Endothelial cell of umbilical vein (primary cell): ENCODE measurements around the gene TSPEAR. TPM values are rescaled to one million over a fixed set of nuclear protein-coding genes. Genes with fewer than 3 reads are reported as not detected.

Experiments used
- BruUV-seq: library from RNA; stranded (reverse); fragments of 400-500 nt; replicated peaks from 2 replicates; lab custom pipeline; 2021; lab: Mats Ljungman, UMichigan
- CTCF ChIA-PET: fragments of 300-600, 350-600 bp; sonication (Branson Sonifier 250); formaldehyde crosslinking; loops from one replicate; lab custom pipeline; 2021; ENCODE audit warnings: antibody characterized with exemption, inconsistent platforms; lab: Charles Lee
- POLR2A ChIA-PET: fragments of 300-600, 350-600 bp; sonication (Branson Sonifier 250); formaldehyde crosslinking; loops from one replicate; lab custom pipeline; 2021; ENCODE audit warnings: antibody characterized with exemption, inconsistent platforms; lab: Charles Lee
- DNase-seq: peaks from one replicate; pipeline ENCODE4 v3.0.0-alpha.2; 2011; ENCODE audit warnings: low read depth, low spot score
- FAIRE-seq: peaks from 2 replicates; lab custom pipeline; 2011; peaks lifted over from hg19 to GRCh38; lab: Jason Lieb, UNC
- H2AFZ ChIP-seq: 2 replicates; pipeline ENCODE4 v1.6.0; 2012; ENCODE audit warnings: low read depth, low read length, control low read depth, inconsistent platforms
- H3K27ac ChIP-seq: 2 replicates; pipeline ENCODE4 v1.5.1; 2011; ENCODE audit warnings: low read depth, mild to moderate bottlenecking, control low read depth, low read length, moderate library complexity; ENCODE audit not compliant: insufficient read depth
- H3K27me3 ChIP-seq, 2 experiments: 2 replicates each; pipeline versions ENCODE4 v1.6.0 to v1.6.1; 2011; ENCODE audit warnings: low read length in 2 of 2, mixed read lengths in 1 of 2; ENCODE audit not compliant: control insufficient read depth in 2 of 2, insufficient read depth in 2 of 2
- H3K36me3 ChIP-seq, 2 experiments: 2 replicates in 1 of 2; 3 replicates in 1 of 2; pipeline ENCODE4 v1.5.1; 2011; ENCODE audit warnings: low read length in 2 of 2, mild to moderate bottlenecking in 1 of 2, moderate library complexity in 1 of 2; ENCODE audit not compliant: control insufficient read depth in 2 of 2, insufficient read depth in 2 of 2; ENCODE audit errors: extremely low read depth in 1 of 2
- H3K4me1 ChIP-seq: 3 replicates; pipeline ENCODE4 v1.5.1; 2011; ENCODE audit warnings: mild to moderate bottlenecking, low read length; ENCODE audit not compliant: control insufficient read depth, insufficient read depth; ENCODE audit errors: extremely low read depth
- H3K4me2 ChIP-seq: 2 replicates; pipeline ENCODE4 v1.6.1; 2011; ENCODE audit warnings: low read length, control low read depth, mixed read lengths; ENCODE audit not compliant: insufficient read depth
- H3K4me3 ChIP-seq, 3 experiments: fragments of 200-600 bp in 1 of 3; sonication (generic), shearing (Covaris generic) in 1 of 3; replicated peaks in 1 of 3; 2 replicates each; pipeline ENCODE4 v1.5.1; 2011 to 2016; ENCODE audit warnings: control low read depth in 3 of 3, low read length in 3 of 3, mild to moderate bottlenecking in 2 of 3, inconsistent platforms in 1 of 3, low read depth in 1 of 3, moderate library complexity in 1 of 3; ENCODE audit not compliant: insufficient read depth in 1 of 3
- H3K79me2 ChIP-seq: 2 replicates; pipeline ENCODE4 v1.6.0; 2012; ENCODE audit warnings: low read length, inconsistent platforms; ENCODE audit not compliant: control insufficient read depth, insufficient read depth
- H3K9ac ChIP-seq: replicated peaks from 2 replicates; pipeline ENCODE3; 2011; ENCODE audit warnings: low read length, control low read depth; ENCODE audit not compliant: insufficient read depth; ENCODE audit errors: extremely low read depth
- H3K9me1 ChIP-seq: replicated peaks from 3 replicates; pipeline ENCODE4 v1.6.0; 2011; ENCODE audit warnings: mild to moderate bottlenecking, low read length; ENCODE audit not compliant: control insufficient read depth, insufficient read depth; ENCODE audit errors: extremely low read depth
- H3K9me3 ChIP-seq: replicated peaks from 2 replicates; pipeline ENCODE4 v1.5.1; 2012; ENCODE audit warnings: low read length, inconsistent platforms; ENCODE audit not compliant: control insufficient read depth, insufficient read depth
- H4K20me1 ChIP-seq: replicated peaks from 2 replicates; pipeline ENCODE3; 2011; ENCODE audit warnings: mild to moderate bottlenecking, low read length; ENCODE audit not compliant: control insufficient read depth, insufficient read depth; ENCODE audit errors: extremely low read depth
- CTCF ChIP-seq, 2 donors: IDR thresholded peaks; 1 replicate in 1 of 2; 2 replicates in 1 of 2; pipeline ENCODE4 v1.5.1; 2011; ENCODE audit warnings: low read length in 2 of 2, mild to moderate bottlenecking in 2 of 2, moderate library complexity in 2 of 2, control low read depth in 1 of 2, inconsistent platforms in 1 of 2, low read depth in 1 of 2; ENCODE audit not compliant: insufficient read depth in 1 of 2; ENCODE audit errors: extremely low read depth in 1 of 2
- EZH2 ChIP-seq: IDR thresholded peaks from 2 replicates; pipeline ENCODE4 v1.6.1; 2012; ENCODE audit warnings: borderline replicate concordance, low read depth, mild to moderate bottlenecking, moderate library complexity, low read length, inconsistent platforms; ENCODE audit not compliant: severe bottlenecking
- FOS ChIP-seq: IDR thresholded peaks from 2 replicates; pipeline ENCODE4 v1.6.1; 2011; ENCODE audit warnings: mild to moderate bottlenecking, low read length, moderate library complexity, borderline replicate concordance; ENCODE audit not compliant: insufficient read depth
- GATA2 ChIP-seq: IDR thresholded peaks from 2 replicates; pipeline ENCODE4 v1.7.0; 2011; ENCODE audit warnings: low read depth, mild to moderate bottlenecking, moderate library complexity, mixed read lengths, low read length; ENCODE audit not compliant: insufficient read length, insufficient read depth
- JUN ChIP-seq: IDR thresholded peaks from 2 replicates; pipeline ENCODE4 v1.6.1; 2011; ENCODE audit warnings: borderline replicate concordance, low read depth; ENCODE audit not compliant: insufficient read length, insufficient read depth
- MAX ChIP-seq: IDR thresholded peaks from 2 replicates; pipeline ENCODE4 v1.6.1; 2011; ENCODE audit not compliant: insufficient read depth, insufficient read length
- MYC ChIP-seq: IDR thresholded peaks from one replicate; pipeline ENCODE4 v1.6.1; 2011; ENCODE audit warnings: mild to moderate bottlenecking, low read depth, low read length
- POLR2A ChIP-seq: IDR thresholded peaks from 2 replicates; pipeline ENCODE4 v1.6.1; 2012; ENCODE audit warnings: low read depth, mild to moderate bottlenecking, control low read depth, low read length
- POLR2AphosphoS5 ChIP-seq: IDR thresholded peaks from 2 replicates; pipeline ENCODE4 v1.6.1; 2012; ENCODE audit warnings: low read depth, mild to moderate bottlenecking, control low read depth, low read length, moderate library complexity; ENCODE audit not compliant: insufficient read depth
- dilution Hi-C: fragments of 300-500 bp; cut with MboI; formaldehyde crosslinking; loops from one replicate; pipeline ENCODE4 v1.15.0; 2019; ENCODE audit warnings: low sequenced_read_pairs; ENCODE audit not compliant: extremely low pct_ligation_motif_present
- intact Hi-C: fragments of 100-400 bp; cut with micrococcal nuclease; formaldehyde crosslinking; loops from one replicate; pipeline ENCODE4 v1.10.0; 2022
- polyA plus RNA-seq, 4 experiments: library from polyadenylated mRNA; depleted of rRNA in 3 of 4; stranded (reverse) in 3 of 4; unstranded in 1 of 4; fragments of >200 nt; gene quantifications; 2 replicates each; pipeline versions ENCODE4 v1.2.1 to v1.2.3, GENCODE V29; 2011 to 2012; ENCODE audit warnings: missing spikeins in 1 of 4
- total RNA-seq: library from RNA; stranded (reverse); gene quantifications from 2 replicates; pipeline ENCODE4 v1.2.3, GENCODE V29; 2021

The TSPEAR gene
- total and polyA plus RNA-seq, 2 donors (not counting 3 experiments of a cell fraction or from before 2014, with no cell fraction given) = 0.01 TPM; not detected in 1

GRCh38 chr21:44533121-44533890 is 178.1 kb downstream of the TSPEAR start:
- DNase-seq = no peak
- Histone ChIP-seq H3K4me1 (no peaks in the 10 kb centered on the region), H3K4me3 (no peak overlapping the region), H4K20me1 (no peaks in the 10 kb centered on the region), H3K4me2 (no peak overlapping the region), H3K79me2 (no peaks in the 10 kb centered on the region), H3K9ac (no peak overlapping the region), H3K27me3 (peaks cover 0 to 3% of the 10 kb centered on the region in 2 experiments), H2AFZ (no peak overlapping the region), H3K9me3 (no peaks in the 10 kb centered on the region), H3K36me3 (no peaks in the 10 kb centered on the region), H3K27ac (no peak overlapping the region), H3K9me1 (no peaks in the 10 kb centered on the region)
- TF ChIP-seq GATA2 (no peak), POLR2A (no peak), POLR2AphosphoS5 (no peak), FOS (no peak), MYC (no peak), MAX (no peak), CTCF (IDR thresholded peaks at IDR 0.05; ENCODE audit: extremely low read depth in 1 of 2, insufficient read depth in 1 of 2, low read depth in 1 of 2, low read length in 2 of 2) (no peak), JUN (no peak), EZH2 (no peak)
- CTCF ChIA-PET = no interaction called here
- no peak for FAIRE-seq
- dilution Hi-C loops = no loop called here
- POLR2A ChIA-PET = no interaction called here
- intact Hi-C loops = no loop called here
- no TSS peak for BruUV-seq
